Osteoblast (primary cell): Measurements from ENCODE around the gene TMEM200B. TPM values are rescaled to one million over a fixed set of nuclear protein-coding genes. Genes with fewer than 3 reads are reported as not detected.
"Not testable (repeated sequence)": the region's sequence is repeated elsewhere in the genome, so short reads cannot be mapped to it uniquely, and the experiment has no call there.

ENCODE experiments used
- DNase-seq: peaks from one replicate; pipeline ENCODE4 v3.0.0; 2011; ENCODE audit warnings: low spot score, mixed read lengths; ENCODE audit not compliant: insufficient read length; ENCODE audit errors: missing footprints
- H2AFZ ChIP-seq: 2 replicates; pipeline ENCODE4 v1.6.0; 2011; ENCODE audit warnings: mild to moderate bottlenecking, low read length
- H3K27ac ChIP-seq: 2 replicates; pipeline ENCODE4 v1.5.1; 2011; ENCODE audit warnings: mild to moderate bottlenecking, low read depth, low read length, moderate library complexity
- H3K27me3 ChIP-seq: 2 replicates; pipeline ENCODE4 v1.6.0; 2012; ENCODE audit warnings: mild to moderate bottlenecking, control low read depth, inconsistent platforms, low read length, moderate library complexity; ENCODE audit not compliant: insufficient read depth
- H3K36me3 ChIP-seq: 2 replicates; pipeline ENCODE4 v1.5.1; 2011; ENCODE audit warnings: mild to moderate bottlenecking, low read length, control low read depth, moderate library complexity; ENCODE audit not compliant: insufficient read depth
- H3K4me1 ChIP-seq: 2 replicates; pipeline ENCODE4 v1.5.1; 2011; ENCODE audit warnings: mild to moderate bottlenecking, low read length, control low read depth, moderate library complexity; ENCODE audit not compliant: insufficient read depth
- H3K4me2 ChIP-seq: 2 replicates; pipeline ENCODE4 v1.6.0; 2011; ENCODE audit warnings: mild to moderate bottlenecking, low read length; ENCODE audit not compliant: insufficient read depth
- H3K4me3 ChIP-seq: fragments of 200-600 bp; sonication (generic); 3 replicates; pipeline ENCODE4 v1.5.1; 2012; ENCODE audit warnings: mild to moderate bottlenecking, low read length, inconsistent platforms; ENCODE audit not compliant: insufficient read depth
- H3K79me2 ChIP-seq: 2 replicates; pipeline ENCODE4 v1.6.0; 2012; ENCODE audit warnings: mild to moderate bottlenecking, low read length, control low read depth, inconsistent platforms; ENCODE audit not compliant: insufficient read depth
- H3K9me3 ChIP-seq: 2 replicates; pipeline ENCODE4 v1.5.1; 2011; ENCODE audit warnings: low read depth, low read length, control low read depth
- H4K20me1 ChIP-seq: 2 replicates; pipeline ENCODE4 v1.6.0; 2012; ENCODE audit warnings: mild to moderate bottlenecking, low read length, control low read depth; ENCODE audit not compliant: insufficient read depth
- CTCF ChIP-seq: IDR thresholded peaks from 2 replicates; pipeline ENCODE4 v1.5.1; 2011; ENCODE audit warnings: mild to moderate bottlenecking, low read depth, low read length, moderate library complexity; ENCODE audit errors: extremely low read depth
- small RNA-seq: library from RNA; depleted of rRNA; stranded (forward); fragments of <200 nt; gene quantifications from one replicate; pipeline ENCODE3, GENCODE V24; 2012
- total RNA-seq: library from RNA; depleted of rRNA; stranded (reverse); fragments of >200 nt; gene quantifications from 2 replicates; pipeline ENCODE4 v1.2.3, GENCODE V29; 2012

Gene TMEM200B
- total RNA-seq, 1 donor: 9.4 TPM

GRCh38 chr1:29081201-29081600 is 42.5 kb downstream of the TMEM200B start:
- Histone ChIP-seq H4K20me1 (no peaks in the 10 kb centered on the region), H3K9me3 (no peaks in the 10 kb centered on the region), H3K4me1 (no peaks in the 10 kb centered on the region), H3K27ac (no peak overlapping the region), H3K79me2 (no peaks in the 10 kb centered on the region), H3K4me2 (no peak overlapping the region), H2AFZ (no peak overlapping the region), H3K27me3 (no peaks in the 10 kb centered on the region), H3K36me3 (no peaks in the 10 kb centered on the region), H3K4me3 (no peak overlapping the region)
- no peak for DNase-seq
- TF ChIP-seq CTCF: no peak

GRCh38 chr1:29079916-29080629 is 43.6 kb downstream of the TMEM200B start:
- not testable (repeated sequence) for H3K4me2 ChIP-seq, H3K79me2 ChIP-seq, H3K4me3 ChIP-seq, H3K9me3 ChIP-seq, H3K27me3 ChIP-seq, H3K27ac ChIP-seq, DNase-seq, H3K4me1 ChIP-seq, H3K36me3 ChIP-seq, H2AFZ ChIP-seq, H4K20me1 ChIP-seq

- no peak for DNase-seq
- Histone ChIP-seq H3K27me3 (no peaks in the 10 kb centered on the region), H3K9me3 (no peaks in the 10 kb centered on the region), H3K36me3 (no peaks in the 10 kb centered on the region), H3K4me3 (no peak overlapping the region), H4K20me1 (no peaks in the 10 kb centered on the region), H3K4me1 (no peaks in the 10 kb centered on the region), H2AFZ (no peak overlapping the region), H3K27ac (no peak overlapping the region), H3K4me2 (no peak overlapping the region), H3K79me2 (no peaks in the 10 kb centered on the region)
- TF ChIP-seq CTCF: no peak
Measured at GRCh38 chr1:29077155-29077554, 46.5 kb downstream of the TMEM200B start.

Small RNAs within 50 kb of the gene (small RNA-seq; reads per million reads assigned to genes)
- not detected for gene RF02271

Other genes with a start within 250 kb of the TMEM200B start
- 19.4 and 20.6 TPM in 2 replicates for gene EPB41, start 209.3 kb downstream of the TMEM200B start, total RNA-seq
- gene SRSF4, start 58.0 kb upstream of the TMEM200B start, total RNA-seq: 27.9 and 30.4 TPM in 2 replicates
- 23.5 and 25.6 TPM in 2 replicates for gene MECR, start 107.0 kb upstream of the TMEM200B start, total RNA-seq
- 9.4 and 16.2 TPM in 2 replicates for gene PTPRU, start 112.6 kb upstream of the TMEM200B start, total RNA-seq